HG03565 (cell line): ENCODE data around the gene UBL5.
"Not testable (repeated sequence)": the region's sequence is repeated elsewhere in the genome, so short reads cannot be mapped to it uniquely, and the experiment has no call there.

Experiments
- ATAC-seq: cut with Tn5 transposase; IDR thresholded peaks from one replicate; pipeline ENCODE4 v1.9.1; 2021; ENCODE audit warnings: mild to moderate bottlenecking, moderate library complexity; ENCODE audit not compliant: unreplicated experiment

UBL5 gene

DNA sequence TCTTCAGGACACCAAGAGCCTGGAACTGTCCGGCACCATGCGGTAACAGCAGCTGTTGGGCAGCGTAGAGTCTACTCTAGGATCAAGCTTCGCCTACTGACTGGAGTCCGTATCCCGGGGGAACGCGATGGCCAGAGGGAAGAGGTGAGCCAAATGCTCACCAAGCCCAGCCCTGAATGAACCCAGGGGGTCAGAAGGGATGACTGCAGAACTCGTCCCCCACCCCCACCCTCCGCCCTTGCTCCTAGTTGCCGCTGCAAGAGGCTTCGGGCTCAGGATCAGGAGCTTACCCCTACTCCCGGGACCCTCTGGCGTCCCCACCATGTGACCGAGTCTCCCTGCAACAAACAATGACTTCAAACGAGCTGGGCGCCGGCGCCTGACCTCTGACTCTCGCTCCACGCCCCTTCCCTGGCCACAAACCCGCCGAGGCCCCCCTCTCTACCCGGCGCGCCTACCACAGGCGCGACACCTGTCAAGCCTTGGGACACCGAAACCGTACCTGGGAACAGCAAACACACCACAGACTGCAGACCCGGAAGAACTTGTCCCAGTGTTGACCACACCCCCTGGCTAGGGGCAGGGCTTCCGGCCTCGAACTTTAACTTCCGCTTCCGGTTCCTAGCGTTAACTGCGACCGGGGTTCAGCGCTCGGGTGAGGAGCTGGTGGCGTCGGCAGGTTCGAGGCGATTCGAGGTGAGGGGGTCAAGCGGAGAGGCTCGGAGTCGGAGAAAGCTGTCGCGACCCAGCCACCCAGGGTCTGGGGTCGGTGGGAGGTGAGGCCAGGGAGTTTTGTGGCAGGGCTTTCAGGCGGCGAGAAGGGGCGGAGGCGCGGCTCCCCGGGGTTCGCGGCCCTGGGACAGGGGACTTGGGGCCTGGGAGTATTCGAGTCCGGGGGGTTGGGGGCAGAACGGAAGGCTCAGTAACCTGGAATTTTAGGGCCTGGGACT, at the start of gene UBL5:
Gene UBL5, plus strand, starts transcription at position 630 of the 950 bp plus-strand sequence. CDS start 420 bp downstream, outside the sequence.
- peak; percentile 88 for ATAC-seq

DNA sequence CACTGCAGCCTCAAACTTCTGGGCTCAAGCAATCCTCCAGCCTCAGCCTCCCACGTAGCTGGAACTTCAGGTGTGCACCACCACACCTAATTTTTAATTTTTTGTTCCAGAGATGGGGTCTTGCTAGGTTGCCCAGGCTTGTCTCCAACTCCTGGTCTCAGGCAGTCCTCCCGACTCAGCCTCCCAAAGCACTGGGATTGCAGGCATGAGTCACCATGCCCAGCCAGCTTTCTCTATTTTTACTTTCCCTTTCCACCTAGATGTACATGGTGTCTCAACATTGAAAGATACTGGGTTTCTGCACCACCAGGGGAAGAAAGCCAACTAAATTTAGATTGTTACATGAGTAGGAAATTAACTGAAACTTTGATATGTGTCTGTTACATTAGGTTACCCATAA, 45.4 kb upstream of the UBL5 start:
- ATAC-seq = no peak

DNA sequence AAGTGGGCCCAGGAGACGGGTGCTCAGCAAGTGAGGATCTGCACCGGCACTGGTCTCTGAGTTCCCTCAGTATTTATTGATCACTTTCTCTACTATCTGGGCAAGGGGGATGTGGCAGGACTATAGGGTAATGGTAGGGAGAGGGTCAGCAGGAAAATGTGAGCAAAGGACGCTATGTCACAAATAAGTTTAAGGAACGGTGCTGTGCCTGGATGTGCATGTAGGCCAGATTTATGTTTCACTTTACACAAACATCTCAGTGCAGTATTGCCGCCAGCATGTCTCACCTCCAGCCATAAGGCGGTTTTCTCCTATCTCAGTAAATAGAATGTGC, 43.6 kb upstream of the UBL5 start:
- ATAC-seq = not testable (repeated sequence)

DNA sequence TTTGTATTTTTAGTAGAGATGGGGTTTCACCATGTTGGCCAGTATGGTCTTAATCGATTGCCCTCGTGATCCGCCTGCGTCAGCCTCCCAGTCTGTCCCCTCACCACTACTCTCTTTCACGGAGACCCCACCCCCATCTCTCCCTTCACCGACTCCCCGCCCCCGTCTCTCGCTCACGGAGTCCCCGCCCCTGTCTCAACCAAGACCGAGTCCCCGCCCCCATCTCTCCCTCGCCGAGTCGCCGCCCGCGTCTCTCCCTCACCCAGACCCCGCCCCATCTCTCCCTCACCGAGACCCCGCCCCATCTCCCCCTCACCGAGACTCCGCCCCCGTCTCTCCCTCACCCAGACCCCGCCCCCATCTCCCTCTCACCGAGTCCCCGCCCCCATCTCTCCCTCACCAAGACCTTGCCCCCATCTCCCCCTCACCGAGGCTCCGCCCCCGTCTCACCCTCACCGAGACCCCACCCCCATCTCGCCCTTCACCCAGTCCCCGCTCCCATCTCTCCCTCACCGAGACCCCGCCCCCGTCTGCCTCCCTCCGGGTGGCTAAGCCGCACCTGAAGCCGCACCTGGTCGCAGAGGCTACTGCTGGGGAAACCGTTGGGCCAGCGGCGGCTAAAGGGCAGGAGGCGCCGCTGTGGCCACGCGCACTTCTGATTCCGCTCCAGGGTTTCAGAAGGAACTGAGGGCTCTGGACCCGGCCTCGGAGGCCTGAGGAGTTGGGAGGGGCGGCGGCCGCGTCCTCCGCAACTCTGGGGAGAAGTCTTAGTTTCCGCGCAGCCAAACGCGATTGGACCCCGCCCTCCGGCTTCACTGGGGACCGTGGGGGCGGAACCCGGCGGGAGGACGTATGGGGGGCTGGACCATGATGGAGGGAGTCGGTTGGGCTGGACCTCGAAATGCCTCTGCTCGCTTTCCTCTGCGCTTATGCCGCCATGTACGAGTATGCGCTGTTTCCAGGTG, 42.1 kb upstream of the UBL5 start:
- ATAC-seq = peak; percentile 54

DNA sequence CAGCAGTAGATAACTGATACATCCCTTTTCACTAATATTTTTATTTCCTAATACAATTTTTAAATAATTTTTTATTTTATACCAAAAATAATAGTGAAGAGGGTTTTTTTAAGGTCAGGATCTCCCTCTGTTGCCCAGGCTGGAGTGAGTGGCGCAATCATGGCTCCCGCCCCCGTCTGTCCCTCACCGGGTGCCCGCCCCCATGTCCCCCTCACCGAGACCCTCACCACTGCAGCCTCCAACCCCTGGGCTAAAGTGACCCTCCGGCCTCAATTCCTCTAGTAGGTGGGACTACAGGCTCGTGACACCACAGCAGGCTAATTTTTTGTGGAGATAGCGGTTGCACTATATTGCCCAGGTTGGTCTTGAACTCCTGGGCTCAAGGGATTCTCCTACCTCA, 41.4 kb upstream of the UBL5 start:
- ATAC-seq = no peak

DNA sequence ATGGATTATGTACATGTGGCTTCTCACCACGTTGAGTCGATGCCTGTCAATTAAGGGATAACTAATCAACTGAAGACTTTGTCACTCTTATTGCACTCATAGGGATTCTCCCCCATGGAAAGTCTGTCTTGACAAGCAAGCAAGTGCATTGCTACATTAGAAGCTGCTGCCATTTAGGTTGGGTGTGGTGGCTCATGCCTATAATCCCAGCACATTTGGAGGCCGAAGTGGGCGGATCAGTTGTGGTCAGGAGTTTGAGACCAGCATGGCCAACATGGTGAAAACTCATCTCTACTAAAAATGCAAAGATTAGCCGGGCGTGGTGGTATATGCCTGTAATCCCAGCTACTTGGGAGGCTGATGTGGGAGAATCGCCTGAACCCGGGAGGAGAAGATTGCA, 40.9 kb upstream of the UBL5 start:
- no peak for ATAC-seq

DNA sequence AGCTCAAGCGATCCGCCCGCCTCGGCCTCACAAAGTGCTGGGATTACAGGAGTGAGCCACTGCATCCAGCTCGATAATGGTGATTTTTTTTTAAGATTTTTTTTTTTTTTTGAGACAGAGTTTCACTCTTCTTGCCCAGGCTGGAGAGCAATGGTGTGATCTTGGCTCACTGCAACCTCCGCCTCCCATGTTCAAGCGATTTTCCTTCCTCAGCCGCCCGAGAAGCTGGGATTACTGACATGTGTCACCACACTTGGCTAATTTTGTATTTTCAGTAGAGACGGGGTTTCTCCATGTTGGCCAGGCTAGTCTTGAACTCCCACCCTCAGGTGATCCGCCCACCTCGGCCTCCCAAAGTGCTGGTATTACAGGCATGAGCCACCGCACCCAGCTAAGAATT, 39.1 kb upstream of the UBL5 start:
- ATAC-seq = not testable (repeated sequence)

DNA sequence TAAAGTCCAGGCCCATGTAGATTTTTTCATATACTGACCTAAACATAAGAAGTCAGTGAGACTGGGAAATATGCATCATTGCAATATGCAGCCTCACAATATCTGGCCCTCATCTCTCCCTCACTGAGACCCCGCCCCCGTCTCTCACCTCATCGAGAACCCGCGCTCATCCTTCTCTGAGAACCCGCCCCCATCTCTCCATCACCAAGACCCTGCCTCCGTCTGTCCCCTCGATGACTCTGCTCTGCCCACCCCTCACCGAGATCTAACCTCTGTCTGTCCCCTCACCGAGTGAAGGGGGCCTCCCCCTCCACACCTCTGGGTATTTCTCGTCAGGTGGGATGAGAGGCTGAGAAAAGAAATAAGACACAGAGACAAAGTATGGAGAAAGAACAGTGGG, 38.7 kb upstream of the UBL5 start:
- ATAC-seq = no peak

DNA sequence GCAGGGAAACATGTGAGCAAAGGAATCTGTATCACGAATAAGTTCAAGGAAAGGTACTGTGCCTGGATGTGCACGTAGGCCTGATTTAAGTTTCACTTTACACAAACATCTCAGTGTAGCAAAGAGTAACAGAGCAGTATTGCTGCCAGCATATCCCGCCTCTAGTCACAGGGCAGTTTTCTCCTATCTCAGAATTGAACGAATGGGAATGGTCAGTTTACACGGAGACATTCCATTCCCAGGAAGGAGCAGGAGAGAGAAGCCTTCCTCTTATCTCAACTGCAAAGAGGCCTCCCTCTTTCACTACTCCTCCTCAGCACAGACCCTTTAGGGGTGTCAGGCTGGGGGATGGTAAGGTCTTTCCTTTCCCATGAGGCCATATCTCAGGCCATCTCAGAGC, 38.1 kb upstream of the UBL5 start:
- ATAC-seq = not testable (repeated sequence)

DNA sequence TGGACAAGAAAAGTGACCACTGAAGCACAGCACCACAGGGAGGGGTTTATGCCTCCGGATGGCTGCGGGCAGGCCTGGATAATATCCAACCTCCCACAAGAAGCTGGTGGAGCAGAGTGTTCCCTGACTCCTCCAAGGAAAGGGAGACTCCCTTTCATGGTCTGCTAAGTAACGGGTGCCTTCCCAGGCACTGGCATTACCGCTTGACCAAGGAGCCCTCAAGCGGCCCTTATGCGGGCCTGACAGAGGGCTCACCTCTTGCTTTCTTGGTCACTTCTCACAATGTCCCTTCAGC, 36.7 kb upstream of the UBL5 start:
- ATAC-seq = not testable (repeated sequence)

DNA sequence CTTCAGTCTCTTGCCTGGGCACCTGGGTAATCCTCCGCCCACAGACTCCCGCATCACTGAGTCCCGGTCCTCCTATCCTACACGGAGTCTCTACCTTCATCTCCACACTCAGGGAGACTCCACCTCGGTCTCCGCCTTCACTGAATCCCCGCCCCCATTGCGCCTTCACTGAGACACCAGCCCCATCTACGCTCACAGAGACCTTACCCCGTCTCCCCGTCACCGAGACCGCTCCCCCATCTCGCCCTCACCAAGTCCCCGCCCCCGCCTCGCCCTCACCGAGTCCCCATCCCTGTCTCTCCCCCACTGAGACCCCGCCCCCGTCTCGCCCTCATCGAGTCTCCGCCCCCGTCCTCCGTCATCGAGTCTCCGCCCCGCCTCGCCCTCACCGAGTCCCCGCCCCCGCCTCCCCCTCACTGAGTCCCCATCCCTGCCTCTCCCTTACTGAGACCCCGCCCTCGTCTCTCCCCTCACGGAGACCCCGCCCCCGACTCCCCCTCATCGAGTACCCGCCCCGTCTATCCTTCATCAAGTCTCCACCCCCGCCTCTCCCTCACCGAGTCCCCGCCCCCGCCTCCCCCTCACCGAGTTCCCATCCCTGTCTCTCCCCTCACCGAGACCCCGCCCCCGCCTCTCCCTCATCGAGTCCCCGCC, 36.0 kb upstream of the UBL5 start:
- ATAC-seq = no peak

DNA sequence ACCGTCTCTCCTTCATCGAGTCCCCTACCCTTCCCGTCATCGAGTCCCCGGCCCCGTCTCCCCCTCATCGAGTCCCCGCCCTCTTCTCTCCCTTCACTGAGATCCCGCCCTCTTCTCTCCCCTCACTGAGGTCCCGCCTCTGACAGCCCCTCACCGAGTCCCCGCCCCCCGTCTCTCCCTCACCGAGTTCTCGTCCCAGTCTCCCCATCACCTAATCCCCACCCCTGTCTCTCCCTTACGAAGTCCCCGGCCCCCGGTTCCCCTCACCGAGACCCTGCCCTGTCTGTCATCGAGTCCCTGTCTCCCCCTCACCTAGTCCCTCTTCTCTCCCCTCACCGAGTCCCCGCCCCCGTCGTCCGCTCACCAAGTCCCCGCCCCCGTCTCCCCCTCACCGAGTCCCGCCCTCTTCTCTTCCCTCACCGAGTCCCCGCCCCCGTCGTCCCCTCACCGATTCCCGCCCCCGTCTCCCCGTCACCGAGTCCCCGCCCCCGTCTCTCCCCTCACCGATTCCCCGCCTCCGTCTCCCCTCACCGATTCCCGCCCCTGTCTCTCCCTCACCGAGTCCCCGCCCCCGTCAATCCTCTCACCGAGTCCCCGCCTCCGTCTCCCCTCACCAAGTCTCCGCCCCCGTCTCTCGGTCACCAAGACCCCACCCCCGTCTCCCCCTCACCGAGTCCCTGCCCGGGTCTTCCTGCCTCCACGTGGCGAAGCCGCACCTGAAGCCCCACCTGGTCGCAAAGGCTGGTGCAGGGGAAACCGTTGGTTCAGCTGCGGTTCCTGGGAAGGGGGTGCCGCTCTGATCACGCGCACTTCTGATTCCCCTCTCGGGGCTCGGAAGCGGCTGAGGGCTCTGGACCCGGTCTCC, 35.3 kb upstream of the UBL5 start:
- no peak for ATAC-seq

DNA sequence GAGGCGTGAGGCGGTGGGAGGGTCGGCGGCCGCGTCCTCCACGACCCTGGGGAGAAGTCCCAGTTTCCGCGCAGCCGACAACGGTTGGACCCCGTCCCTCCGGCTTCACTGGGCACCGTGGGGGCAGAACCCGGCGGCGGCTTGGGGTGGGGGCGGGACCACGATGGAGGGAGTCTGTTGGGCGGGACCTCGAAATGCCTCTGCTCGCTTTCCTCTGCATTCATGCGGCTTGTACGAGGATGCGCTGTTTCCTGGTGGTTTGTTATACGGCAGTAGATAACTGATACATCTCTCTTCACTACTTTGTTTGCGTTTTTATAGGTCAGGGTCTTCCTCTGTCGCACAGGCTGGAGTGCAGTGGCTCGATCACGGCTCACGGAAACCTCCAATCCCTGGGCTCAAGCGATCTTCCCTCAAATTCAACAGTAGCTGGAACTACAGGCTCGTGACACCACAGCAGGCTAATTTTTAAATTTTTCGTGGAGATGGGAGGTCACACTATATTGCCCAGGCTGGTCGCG, 34.6 kb upstream of the UBL5 start:
- no peak for ATAC-seq

DNA sequence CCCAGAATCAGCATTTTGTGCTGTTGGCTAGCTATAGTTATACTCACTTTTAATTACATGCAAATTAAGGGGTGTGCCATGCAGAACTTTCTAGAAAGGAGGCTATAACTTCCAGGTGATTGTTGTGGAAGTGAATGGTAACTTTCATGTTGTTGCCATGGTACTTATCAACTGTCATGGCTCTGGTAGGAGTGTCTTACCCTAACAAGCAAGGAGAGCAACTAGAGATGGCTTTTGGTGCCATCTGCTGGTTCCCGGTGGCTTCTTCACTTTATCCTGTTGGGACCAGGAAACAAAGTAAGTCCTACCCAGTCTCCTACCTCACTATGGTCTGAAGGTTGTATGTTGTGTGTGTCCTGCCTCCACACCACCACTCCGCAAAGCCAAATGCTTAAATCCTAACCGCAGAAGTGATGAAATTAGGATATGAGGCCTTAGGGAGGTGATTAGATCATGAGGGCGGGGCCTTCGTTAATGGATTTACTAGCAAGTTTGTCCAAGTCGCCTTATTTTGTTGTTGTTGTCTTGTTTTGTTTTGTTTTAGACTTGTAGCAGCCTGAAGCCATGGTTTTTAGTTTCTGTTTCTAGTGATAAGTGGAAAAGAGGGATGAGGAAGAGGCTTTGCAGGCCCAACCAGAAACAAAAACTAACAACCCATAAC, 31.5 kb upstream of the UBL5 start:
- ATAC-seq = peak; percentile 52

DNA sequence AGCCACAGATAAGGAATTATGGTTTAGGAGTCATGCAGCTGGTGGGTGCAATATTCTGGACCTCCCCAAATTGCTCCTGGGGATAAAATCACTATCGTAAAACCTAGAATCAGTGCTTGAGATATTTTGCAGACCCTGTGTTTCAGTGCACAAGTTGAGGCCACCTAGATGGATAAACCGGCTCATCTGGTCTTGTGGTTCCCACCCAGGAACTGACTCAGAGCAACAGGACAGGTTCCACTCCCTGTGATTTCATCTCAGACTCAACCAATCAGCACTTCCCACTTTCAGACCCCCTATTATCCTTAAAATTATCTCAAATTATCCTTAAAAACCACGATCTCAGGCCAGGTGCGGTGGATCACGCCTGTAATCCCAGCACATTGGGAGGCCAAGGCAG, 29.8 kb upstream of the UBL5 start:
- ATAC-seq = no peak

DNA sequence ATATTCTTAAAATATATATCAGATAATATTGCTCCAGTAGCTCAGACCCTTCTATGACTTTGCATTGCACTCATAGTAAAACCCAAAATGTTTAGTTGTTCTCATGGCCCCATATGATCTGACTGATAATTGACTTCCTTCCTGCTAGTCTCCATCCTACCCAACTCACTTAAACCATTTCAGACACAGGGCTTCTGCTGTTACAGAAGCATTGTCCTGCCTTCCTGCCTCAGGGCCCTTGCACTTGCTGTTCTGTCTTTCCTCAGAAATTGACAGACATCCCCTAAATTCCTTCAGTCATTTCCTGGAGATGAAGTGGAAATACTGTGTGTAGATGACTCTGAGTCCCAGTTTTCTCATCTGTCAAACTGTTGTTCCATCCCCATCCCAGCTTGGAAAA, 28.6 kb upstream of the UBL5 start:
- no peak for ATAC-seq

DNA sequence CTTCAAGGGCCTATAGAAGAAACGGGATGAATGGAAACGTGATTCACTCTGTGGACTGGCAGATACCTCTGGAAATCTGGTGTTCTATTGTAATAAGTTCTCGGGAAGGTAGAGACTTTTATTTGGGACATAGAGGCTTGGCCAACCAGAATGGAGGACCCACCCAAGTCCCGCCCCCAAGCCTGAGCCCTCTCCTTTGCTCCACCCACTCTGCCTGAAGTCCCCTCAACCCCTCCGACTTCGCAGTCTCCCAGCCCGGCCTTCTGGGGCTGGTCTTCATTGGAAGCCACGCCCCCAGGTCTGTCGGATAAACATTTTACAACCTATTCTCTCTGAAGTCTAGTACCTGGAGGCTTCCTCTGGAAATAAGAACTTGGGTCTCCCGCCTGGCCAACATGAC, 25.7 kb upstream of the UBL5 start:
- no peak for ATAC-seq

DNA sequence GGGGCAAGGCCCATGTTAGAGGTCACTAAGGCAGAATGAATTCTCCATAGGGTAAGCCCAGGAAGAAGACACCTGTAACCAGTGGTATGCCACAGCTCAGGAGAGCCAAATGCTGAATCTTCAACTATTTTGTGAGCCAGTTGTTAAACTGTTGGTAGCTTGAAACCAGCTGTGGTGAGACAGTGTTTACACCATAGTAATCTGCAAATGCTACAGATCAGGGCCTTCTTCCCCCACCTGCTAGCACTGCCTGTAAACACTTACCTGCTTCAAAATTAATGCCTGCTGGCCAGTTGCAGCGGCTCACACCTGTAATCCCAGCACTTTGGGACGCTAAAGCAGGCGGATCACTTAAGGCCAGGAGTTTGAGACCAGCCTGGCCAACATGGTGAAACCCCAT, 20.9 kb upstream of the UBL5 start:
- no peak for ATAC-seq
